Activated CD4-positive, CD25-positive, alpha-beta regulatory T cell (primary cell): Measurements from ENCODE around the gene KRT76.
"Not testable (repeated sequence)": the region's sequence is repeated elsewhere in the genome, so short reads cannot be mapped to it uniquely, and the experiment has no call there.

Experiments used
- DNase-seq, 4 experiments: peaks; one replicate each; lab custom pipeline; 2025; lab: John Stamatoyannopoulos, UW

KRT76 gene

GRCh38 chr12:52781399-52782082 is 4.4 kb upstream of the KRT76 start:
- no peak for DNase-seq

GRCh38 chr12:52779914-52780313 is 2.8 kb upstream of the KRT76 start:
- no peak for DNase-seq

DNA sequence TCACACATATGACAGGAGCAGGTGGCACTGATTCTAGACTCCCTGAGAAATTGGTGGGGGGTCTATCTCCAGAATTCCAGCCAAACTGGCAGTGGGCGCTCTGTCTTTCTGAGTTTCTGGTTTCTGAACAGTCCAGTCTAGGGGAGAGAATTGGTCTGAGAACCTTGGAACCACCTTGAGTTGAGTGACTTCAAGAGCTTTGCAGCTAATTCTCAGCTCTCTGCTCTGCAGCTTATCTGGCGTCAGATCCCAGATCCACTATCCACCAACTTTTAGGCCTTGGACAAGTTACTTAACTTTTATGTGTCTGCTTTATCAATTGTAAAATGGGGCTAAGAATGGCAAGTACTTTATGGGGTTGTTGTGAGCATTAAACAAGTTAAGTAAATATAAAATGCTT is 1.7 kb upstream of the KRT76 start:
- DNase-seq, result no peak

DNA sequence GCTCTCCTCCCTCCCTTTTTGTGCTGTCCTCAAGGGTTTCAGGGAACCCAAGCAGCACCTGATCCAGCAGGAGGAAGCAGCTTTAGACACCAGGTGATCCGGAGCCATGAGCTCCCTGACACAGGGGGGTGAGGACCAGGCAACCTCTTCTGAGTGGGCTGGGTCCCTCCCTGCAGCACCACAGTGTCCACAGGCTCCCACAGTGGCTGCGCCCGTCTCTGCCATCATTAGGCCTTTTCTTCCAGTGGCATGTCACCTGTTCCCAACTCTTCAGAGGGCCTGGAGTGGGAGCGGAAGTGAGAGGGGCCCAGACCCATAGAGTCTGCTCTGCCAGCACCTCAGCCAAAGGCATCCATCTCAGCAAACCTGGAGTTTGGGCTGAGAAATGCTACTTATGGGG is 421 bp upstream of the KRT76 start:
- no peak for DNase-seq

GRCh38 chr12:52776435-52776834 is 710 bp downstream of the KRT76 start:
- no peak for DNase-seq

DNA sequence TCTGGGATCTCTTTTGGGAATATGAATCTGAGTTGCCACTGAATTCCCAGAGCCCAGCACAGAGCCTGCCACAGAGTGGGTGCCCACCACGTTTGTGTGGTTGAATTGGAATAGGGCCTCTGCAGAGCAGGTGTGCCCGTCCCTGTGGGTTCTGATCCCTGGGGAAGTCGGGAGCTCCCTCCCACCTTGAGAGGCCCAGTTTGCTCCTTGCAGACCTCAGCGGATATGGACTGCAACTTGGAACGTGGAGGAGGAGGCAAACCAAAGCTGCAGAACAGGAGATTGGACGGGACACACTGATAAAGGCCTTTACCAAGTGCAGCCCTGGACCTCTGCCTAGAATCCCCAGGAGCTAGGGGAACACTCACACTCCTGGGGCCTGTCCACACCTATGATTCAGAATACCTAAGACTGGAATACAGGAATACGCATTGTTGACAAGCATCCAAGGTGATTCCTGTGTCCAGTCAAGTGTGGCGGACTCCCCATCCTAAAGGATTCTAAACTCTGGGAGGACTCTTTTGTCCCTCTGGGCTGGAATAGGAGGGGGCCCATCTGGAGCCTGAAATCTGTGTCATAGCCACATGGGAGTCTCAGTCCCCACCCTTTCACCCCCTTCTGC is 2.4 kb downstream of the KRT76 start:
- no peak for DNase-seq

DNA sequence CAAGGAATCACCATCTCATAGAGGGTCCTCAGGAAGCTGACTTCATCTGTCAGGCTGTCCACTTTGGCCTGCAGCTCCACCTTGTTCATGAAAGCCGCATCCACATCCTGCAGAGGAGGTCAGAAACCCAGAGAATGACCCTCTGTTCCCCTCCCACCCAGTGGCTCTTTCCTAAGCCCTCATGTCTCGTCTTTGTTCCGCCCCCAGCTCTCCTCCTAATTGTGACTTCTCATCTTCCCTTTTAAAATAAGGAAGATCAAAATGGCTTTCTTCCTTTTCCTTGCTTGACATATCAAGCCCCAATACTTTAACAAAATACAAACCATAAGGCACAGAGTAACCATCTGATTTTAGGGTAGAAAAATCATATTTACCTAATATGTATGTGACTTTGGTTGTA is 4.4 kb downstream of the KRT76 start:
- DNase-seq, result no peak

GRCh38 chr12:52772188-52772587 is 5.0 kb downstream of the KRT76 start:
- no peak for DNase-seq

GRCh38 chr12:52771505-52771904 is 5.6 kb downstream of the KRT76 start:
- no peak for DNase-seq

DNA sequence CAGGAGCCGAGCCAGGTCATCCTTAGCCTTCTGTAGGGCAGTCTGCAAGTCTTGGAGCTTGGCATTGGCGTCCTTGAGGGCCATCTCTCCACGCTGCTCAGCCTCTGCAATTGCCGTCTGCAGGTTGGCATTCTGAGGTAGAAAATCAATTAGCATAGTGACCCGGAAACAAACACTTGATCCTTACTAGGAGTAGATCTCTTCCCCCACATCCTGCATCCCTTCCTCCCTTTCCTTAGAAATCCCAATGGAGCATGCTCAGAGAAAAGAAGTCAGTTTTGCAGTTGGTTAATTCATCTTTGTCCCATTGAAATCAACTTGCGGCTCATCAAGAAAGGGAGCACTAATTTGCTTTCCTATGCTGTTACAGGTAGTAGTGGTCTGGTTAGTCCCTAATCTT is 6.1 kb downstream of the KRT76 start:
- no peak for DNase-seq

DNA sequence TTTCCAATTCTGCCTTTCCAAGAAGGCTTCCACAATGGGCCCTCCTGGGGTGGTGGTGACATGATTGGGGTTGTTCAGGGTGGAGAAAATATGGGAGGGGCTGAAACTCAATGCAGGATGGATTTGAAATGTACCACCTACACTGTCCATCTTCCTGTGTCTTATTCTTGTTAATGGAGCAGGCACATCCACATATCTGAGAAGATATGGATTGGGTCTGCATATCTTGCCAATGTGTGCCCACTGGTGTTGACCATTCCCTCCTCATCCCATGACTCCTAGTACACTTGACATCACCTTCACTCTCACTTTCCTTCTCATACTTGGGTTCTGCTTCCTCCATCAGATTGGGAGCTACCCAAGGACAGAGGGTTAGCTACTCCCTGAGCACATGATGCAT is 7.2 kb downstream of the KRT76 start:
- no peak for DNase-seq

- DNase-seq, result no peak
Observed at GRCh38 chr12:52769354-52769753, 7.8 kb downstream of the KRT76 start.

DNA sequence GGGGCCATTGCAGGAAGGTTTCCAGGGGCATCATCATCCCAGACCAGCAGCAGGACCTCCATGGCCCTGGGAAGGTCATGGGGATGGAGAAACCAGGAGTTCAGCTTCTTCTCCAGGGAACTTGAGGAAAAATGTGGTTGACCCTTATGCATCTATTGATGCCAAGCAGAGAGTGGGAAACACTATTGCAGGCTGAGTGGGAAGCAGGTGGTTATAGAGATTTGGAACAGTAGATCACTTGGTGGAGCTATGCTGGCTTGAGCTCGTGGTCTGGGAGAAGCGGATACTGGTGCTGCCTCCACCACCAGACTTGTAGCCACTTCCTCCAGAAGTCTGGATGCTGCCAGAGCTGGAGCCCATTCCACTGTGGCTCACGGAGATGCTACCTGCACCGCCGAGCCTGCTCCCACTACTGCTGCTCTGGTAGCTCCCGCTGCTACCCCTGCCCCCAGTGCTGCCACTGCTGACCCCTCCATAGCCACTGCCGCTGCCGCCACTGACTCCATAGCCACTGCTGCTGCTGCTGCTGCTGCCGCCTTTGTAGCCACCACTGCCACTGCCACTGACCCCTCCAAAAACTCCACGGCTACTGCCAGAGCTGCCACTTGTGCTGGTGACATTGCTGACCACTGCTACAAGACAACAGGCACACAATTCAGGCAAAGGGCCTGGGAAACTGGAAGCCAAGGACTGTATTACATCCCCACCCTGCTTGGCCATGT is 8.5 kb downstream of the KRT76 start:
- DNase-seq, result no peak

DNA sequence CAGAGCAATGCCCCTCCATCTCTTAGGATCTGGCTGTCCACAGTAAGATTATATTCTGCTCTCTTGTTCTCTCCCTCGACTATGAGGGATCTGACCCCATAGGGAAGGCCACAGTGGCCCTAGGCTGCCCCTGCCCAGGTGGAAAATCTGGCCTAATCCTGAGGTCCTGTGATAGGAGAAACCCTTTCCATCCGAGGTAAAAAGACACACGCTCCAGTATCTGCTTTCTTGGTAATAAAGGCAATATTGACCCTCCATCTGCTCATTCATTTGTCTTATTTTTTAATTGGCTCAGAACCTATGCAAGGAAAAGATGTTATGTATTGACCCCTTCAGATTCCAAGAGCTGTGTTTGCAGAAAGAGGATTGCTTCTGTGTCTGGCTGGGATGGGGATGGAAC is 9.7 kb downstream of the KRT76 start:
- DNase-seq, result no peak

DNA sequence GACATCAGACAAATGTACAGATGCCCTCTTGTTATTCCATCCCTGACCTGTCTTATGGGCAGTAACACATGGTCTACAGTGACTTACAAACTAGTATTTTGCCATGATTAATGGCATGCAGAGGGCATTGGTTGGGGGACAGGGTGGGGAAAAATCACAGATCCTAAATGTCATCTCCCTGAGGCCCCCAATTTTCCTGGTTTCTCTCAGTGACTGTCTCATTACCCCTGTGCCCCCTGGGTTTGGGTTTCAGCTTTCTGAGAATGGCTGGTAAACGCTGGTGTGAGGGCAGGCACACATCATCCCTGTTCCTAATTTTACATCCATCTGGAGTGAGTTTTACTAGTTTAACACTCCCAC is 10.1 kb downstream of the KRT76 start:
- no peak for DNase-seq

- DNase-seq, result no peak
Observed at GRCh38 chr12:52766351-52767019, 10.7 kb downstream of the KRT76 start.

GRCh38 chr12:52765702-52766101 is 11.4 kb downstream of the KRT76 start:
- no peak for DNase-seq

- no peak for DNase-seq
Observed at GRCh38 chr12:52763991-52764390, 13.2 kb downstream of the KRT76 start.

DNA sequence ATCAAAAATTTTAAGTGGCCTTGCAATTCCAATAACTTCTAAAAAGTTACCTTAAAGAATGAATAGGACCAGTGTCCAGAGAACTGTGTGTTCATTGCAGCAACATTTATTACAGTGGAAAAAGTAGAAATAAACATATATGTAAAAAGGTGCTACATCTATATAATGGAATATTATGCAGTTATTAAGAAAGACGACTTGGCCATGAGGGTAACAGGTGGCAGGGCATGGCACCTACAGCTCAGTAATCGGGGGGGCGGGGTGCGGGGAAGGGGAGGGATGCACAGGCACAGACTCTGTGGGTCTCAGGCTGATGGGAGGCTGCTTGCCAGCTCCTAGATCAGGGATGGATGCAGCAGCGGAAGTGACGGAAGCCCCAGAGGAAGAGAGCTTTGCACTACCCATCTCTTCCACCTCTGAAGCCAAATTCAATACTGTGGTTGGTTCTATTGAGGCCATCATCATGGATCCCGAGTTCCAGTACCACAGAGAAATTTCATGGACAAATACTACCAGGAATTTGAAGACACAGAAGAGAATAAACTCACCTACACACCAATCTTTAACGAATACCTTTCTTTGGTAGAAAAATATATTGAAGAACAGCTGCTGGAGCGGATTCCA is 14.0 kb downstream of the KRT76 start:
- no peak for DNase-seq

DNA sequence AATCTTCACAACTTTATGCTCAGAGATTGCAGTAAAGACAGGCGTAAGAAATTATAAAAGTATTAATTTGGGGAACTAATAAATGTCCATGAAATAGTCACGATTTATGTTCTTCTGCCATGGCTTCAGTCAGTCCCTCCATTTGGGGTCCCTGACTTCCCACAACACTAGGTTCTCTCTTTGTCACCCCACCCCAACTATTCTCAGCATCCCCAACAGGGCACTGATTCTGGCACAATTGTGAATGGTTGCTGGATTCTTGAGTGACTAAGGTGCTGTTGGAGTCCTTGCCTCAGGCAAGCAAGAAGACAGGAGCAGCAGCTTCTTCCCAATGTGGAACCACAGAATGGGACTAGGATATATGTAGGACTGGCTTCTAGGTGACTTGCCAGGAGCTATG is 15.3 kb downstream of the KRT76 start:
- no peak for DNase-seq

DNA sequence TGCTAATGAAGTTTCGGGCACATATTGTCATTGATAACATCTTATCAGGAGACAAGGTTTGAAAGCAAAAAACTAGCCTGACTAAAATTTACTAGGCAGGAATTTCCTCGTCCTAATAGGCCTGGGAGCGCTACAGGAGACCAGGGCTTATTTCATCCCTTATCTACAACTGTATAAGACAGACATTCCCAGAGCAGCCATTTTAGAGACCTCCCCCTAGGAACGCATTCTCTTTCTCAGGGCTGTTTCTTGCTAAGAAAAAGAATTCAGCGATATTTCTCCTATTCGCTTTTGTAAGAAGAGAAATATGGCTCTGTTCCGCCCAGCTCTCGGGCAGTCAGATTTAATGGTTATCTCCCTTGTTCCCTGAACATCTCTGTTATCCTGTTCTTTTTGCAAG is 15.9 kb downstream of the KRT76 start:
- not testable (repeated sequence) for DNase-seq

DNA sequence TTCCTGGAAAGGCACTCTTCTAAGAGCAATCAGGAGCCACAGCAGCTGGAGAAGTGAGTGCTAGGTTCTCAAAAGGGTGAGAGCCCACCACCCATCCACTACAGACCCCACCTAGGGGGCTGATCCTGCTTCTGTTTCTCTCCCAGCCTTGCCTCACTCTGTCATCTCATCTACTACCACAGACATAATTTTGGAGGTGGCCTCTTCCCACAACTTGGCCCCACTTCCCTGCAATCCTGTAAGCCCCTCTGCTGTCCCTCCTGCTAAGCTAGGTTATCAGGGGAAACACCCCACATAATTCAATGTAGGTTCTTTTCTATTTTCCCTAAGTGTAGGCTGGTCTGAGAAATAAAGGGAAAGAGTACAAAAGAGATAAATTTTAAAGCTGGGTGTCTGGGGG is 16.5 kb downstream of the KRT76 start:
- no peak for DNase-seq

DNA sequence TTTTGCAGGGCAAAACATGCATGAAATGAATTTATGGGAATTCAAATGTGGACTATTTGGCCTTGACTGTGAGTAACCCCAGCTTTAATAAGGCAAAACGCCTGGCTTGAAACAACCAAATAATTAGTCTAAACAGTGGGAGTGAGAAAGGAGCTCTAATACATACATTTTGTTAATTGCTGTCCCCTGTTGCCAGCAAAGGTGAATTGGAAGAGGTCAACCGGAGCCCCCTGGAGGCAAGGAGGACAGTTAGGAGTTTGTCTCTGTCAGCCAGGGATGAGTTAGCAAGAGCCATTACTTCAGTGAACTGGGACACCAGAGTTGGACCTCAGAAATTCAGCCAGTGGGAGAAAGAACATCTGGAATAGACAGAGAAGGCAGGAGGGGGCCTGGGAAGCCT is 17.4 kb downstream of the KRT76 start:
- DNase-seq, result no peak
